ENCODE measurements around the gene RHBDD1. TPM values are rescaled to one million over a fixed set of nuclear protein-coding genes. Genes with fewer than 3 reads are reported as not detected.

The RHBDD1 gene
- total RNA-seq, 1 donor from 2014 or later = 24.1 TPM

GRCh38 chr2:226882606-226883005, 46.8 kb downstream of the RHBDD1 start:
- DNase-seq (ENCODE audit: low spot score in 2 of 2) (no peak), FAIRE-seq (no peak)

DNA sequence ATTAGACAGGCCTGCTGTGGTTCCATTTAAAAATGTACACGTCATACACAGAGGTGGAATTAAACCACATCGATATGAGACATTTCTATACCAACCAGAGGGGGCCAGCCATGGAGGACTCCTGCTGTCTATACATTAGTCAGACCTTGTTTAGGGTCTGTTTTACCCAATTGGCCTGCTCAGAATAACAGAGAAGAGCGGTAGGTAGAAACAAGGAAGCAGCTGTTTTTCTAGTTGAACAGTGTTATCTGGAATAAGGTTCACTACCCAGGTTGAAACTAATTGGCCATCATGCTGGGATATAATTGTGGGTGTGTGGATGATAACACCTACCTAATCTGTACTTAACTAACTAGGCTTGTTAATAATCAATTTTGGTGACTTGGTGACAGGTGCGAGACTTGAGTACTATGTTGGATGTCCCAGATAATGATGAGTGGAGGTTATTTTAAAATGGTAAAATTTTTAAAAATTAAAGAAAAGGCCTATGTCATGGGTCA, 47.5 kb downstream of the RHBDD1 start:
- no peak for DNase-seq (ENCODE audit: low spot score in 2 of 2)
- no peak for FAIRE-seq

- FAIRE-seq (no peak), DNase-seq (ENCODE audit: low spot score in 2 of 2) (no peak)
Measured at GRCh38 chr2:226884166-226884565, 48.3 kb downstream of the RHBDD1 start.

DNA sequence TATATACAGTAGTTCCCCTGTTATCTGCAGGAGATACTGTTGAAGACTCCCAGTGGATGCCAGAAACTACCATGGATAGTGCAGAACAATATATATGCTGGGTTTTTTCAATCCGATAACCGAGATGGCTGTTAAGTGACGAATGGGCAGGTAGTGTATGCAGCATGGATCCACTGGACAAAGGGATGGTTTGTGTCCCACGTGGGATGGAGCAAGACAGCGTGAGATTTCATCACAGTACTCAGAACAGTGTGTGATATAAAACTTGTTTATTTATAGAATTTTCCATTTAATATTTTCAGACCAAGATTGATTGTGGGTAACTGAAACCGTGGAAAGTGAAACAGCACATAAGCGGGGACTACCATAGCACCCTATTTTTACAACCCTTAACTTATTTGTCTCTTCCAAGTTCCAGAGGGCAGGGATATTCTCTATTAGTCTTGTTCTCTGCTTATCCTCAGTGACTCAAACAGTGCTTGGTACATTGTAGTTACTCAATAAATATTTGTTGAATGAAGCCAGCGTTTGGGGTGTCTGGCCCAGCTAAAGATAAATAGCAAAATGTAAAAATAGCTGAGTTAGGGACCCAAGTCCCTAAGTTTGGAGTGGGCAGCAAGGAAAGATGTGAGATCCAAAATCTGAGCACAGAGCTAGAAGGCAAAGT, 50.0 kb downstream of the RHBDD1 start:
- FAIRE-seq = no peak
- no peak for DNase-seq (ENCODE audit: low spot score in 2 of 2)

- no peak for FAIRE-seq
Measured at GRCh38 chr2:226887940-226888339, 52.1 kb downstream of the RHBDD1 start.

GRCh38 chr2:226888378-226888965, 52.6 kb downstream of the RHBDD1 start:
- DNase-seq (ENCODE audit: low spot score in 2 of 2) (no peak), FAIRE-seq (no peak)

More at GRCh38 chr2:226887940-226888339, 52.1 kb downstream of the RHBDD1 start:
- no peak for DNase-seq (ENCODE audit: low spot score in 2 of 2)

DNA sequence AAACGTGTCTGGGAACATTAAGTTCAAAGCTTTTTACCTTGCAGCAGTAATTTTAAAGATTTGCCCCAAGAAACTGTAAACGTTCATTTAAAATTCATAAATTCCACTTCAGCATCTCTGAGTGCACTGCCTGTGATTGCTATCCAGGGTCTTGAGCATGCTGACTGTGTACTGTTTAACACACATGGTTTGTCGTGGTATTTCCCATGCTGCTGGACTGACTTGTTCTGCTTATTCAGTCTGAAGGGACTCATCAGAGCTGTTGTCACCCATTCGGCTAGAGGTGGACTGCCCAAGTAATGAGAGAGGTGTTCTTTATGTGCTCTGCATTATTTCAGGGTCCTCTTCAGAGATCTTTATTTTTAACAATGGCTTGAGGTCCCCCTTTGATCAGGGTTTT, 53.1 kb downstream of the RHBDD1 start:
- no peak for DNase-seq (ENCODE audit: low spot score in 2 of 2)
- no peak for FAIRE-seq

DNA sequence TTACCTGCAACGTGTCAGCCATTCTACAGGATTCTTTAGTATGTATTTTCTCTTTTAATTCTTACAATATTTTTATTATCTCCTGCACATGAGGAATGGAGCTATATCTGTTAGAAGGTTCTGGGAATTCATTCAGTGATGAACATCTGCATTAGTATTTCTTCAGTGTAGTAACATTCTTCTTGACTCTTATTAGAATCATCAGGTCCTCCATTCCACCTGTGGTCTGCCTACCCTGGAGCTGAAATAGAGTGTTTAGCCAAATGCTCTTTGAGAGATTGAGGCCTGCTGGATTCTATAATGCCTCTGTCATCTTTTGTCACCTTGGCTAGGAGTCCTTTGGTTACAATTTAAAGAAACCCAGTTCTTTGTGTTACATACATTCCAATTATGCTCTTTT, 54.4 kb downstream of the RHBDD1 start:
- FAIRE-seq = no peak
- DNase-seq (ENCODE audit: low spot score in 2 of 2) = no peak

- FAIRE-seq (no peak), DNase-seq (ENCODE audit: low spot score in 2 of 2) (no peak)
Measured at GRCh38 chr2:226891780-226892590, 56.1 kb downstream of the RHBDD1 start.

- FAIRE-seq (no peak), DNase-seq (ENCODE audit: low spot score in 2 of 2) (no peak)
Measured at GRCh38 chr2:226892729-226893128, 56.9 kb downstream of the RHBDD1 start.

- no peak for FAIRE-seq
- no peak for DNase-seq (ENCODE audit: low spot score in 2 of 2)
Measured at GRCh38 chr2:226893216-226893615, 57.4 kb downstream of the RHBDD1 start.

DNA sequence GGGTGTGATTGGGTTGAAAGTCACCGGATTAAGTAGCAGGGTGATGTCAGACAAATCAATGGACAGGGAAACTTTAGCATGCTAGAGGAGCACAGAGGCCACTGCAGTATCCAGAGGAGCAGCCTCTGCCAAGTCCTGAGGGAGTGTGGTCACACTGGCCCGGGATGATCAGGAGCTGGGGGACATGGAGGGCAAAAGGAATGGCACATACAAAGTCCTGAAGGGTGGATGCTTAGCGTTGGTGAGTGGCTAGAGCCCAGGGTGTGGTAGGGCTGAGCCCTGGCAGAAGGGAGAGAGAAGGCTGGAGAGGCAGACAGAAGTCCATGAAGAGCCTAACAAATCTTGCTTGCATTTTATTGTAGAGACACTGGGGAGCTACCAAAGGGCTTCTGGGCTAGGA, 58.9 kb downstream of the RHBDD1 start:
- no peak for DNase-seq (ENCODE audit: low spot score in 2 of 2)
- FAIRE-seq = no peak

GRCh38 chr2:226895579-226895978, 59.7 kb downstream of the RHBDD1 start:
- DNase-seq (ENCODE audit: low spot score in 2 of 2) (no peak), FAIRE-seq (no peak)

DNA sequence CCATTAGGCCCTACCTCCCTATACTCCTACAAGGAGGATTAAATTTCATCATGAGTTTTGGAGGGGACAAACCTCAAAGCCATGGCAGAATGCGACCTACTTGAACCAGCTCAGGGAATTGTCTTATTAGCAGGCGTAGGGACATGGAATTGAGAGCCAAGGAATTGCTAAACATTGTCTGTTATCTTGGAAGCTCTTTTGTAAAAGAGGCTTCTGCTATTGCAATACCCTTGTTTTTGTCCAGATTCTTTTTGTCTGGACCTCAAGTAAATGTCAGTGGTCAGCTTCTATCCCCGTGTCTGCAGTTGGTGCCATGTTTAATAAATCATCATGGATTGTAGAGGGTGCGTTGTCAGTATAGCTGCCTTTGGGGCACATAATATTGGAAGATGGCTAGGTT, 62.3 kb downstream of the RHBDD1 start:
- DNase-seq (ENCODE audit: low spot score in 2 of 2) (no peak), FAIRE-seq (no peak)

DNA sequence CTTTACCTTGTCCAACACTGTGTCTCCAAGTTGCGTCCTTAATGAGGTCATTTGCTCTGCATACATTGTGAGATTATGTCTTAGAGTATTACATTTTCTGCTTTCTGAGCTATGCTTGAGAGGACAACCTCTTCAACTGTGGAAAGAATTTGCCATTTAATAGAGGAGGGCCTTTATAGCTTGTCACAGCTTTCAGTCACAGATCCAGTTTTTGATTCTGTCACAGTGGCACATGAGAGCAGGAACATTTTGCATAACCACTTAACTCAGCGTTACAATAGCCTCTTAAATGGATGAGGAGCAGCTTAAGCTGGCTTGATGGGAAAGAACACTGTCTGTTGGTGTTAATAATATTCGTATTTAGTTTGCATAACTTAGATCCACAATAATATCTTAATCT, 63.0 kb downstream of the RHBDD1 start:
- no peak for DNase-seq (ENCODE audit: low spot score in 2 of 2)

GRCh38 chr2:226902041-226902966, 66.5 kb downstream of the RHBDD1 start:
- DNase-seq (ENCODE audit: low spot score in 2 of 2) (no peak), FAIRE-seq (peak; percentile 13)

More for the DNA sequence above, 63.0 kb downstream of the RHBDD1 start:
- FAIRE-seq = no peak

GRCh38 chr2:226903179-226903578, 67.3 kb downstream of the RHBDD1 start:
- no peak for DNase-seq (ENCODE audit: low spot score in 2 of 2)
- FAIRE-seq = no peak

GRCh38 chr2:226904592-226904991, 68.7 kb downstream of the RHBDD1 start:
- DNase-seq (ENCODE audit: low spot score in 2 of 2) (no peak), FAIRE-seq (no peak)

DNA sequence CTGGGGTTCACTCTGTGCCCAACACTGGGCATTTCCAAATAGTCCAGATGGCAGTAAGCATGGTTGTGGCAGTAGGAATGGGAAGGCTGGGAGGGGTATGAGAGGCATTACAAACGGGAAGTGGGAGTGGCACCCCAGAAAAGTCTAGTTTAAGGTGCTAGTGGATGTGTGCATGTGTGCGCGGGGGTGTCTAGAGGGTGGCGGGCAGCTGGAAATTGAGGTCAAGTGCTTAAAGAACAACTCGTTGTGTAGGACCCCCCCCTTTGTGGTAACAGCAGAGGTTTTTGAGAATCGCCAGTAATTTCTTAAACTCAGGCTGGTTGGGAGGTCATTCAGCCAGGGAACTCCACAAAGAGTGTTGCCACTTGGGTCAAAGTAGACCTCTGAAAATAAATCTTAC, 69.9 kb downstream of the RHBDD1 start:
- FAIRE-seq (no peak), DNase-seq (ENCODE audit: low spot score in 2 of 2) (no peak)

DNA sequence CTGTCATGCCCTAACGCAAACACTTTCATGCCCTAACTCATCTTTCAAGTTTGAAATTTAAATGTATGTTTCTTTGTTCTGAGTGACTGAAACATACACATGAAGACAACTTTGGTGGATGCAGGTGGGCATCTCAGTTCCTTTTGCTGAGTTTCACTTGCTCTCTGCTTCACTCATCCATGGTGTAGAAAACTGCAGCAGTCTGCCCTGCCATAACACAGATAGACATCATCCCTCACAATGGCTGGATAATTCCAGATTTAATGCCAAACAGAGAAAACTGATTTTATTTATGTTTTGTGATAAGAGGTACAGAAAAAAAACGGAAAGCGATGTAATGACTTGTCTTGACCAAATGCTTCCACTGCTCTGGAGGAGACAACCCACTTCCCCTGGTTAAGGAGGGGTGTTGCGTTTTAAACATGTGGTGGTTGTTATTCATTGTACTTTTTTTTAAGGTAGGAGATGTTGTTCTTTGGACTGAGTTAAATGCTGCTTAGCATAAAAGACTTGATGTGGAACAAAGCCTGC, 70.4 kb downstream of the RHBDD1 start:
- FAIRE-seq (no peak), DNase-seq (ENCODE audit: low spot score in 2 of 2) (no peak)
